Measurements from ENCODE around the gene ZSCAN16. TPM values are rescaled to one million over a fixed set of nuclear protein-coding genes. Genes with fewer than 3 reads are reported as not detected.
"Not testable (repeated sequence)": the region's sequence is repeated elsewhere in the genome, so short reads cannot be mapped to it uniquely, and the experiment has no call there.

Gene ZSCAN16
- total and polyA plus RNA-seq, 2 donors (not counting 1 experiment from before 2014, with no cell fraction given), result 5.4 to 15.4 TPM

GRCh38 chr6:28121876-28122275 lies 2.5 kb upstream of the ZSCAN16 start:
- WGBS (ENCODE audit: insufficient coverage), result no CpG with 5 or more reads among the region's 2 CpGs
- H3K4me3 Mint-ChIP-seq, result no peak overlapping the region

GRCh38 chr6:28122283-28122682 lies 2.1 kb upstream of the ZSCAN16 start:
- intact Hi-C loops (cut with micrococcal nuclease), result loop anchor here (5.0 kb wide), 2 partner anchors 105 to 145 kb away; partner anchors contain the start of genes ZSCAN26 and ZSCAN9
- POLR2A ChIA-PET, result not testable (repeated sequence)
- CTCF ChIA-PET, result interaction anchor here (1.2 to 4.2 kb wide), 2 partner anchors 17 to 18 kb away, joined by 5 to 46 read pairs; partner anchors contain the start of gene ZKSCAN8

More at GRCh38 chr6:28121876-28122275, 2.5 kb upstream of the ZSCAN16 start:
- Mint-ChIP-seq H3K4me1 (peaks cover 28% of the 10 kb centered on the region), H3K27me3 (no peaks in the 10 kb centered on the region), H3K27ac (no peak overlapping the region), H3K9me3 (ENCODE audit: insufficient read depth) (no peaks in the 10 kb centered on the region)
- Histone ChIP-seq H3K27me3 (replicated peaks in 1 of 4; ENCODE audit: control extremely low read depth in 1 of 4, control insufficient read depth in 3 of 4, insufficient read depth in 4 of 4, low read length in 3 of 4) (no peaks in the 10 kb centered on the region), H3K79me2 (ENCODE audit: control insufficient read depth, insufficient read depth, low read length) (peaks cover 27% of the 10 kb centered on the region), H3K36me3 (replicated peaks in 1 of 2; ENCODE audit: control extremely low read depth in 1 of 2, control insufficient read depth in 1 of 2, extremely low read depth in 1 of 2, insufficient read depth in 2 of 2, low read length in 1 of 2) (peaks cover 6 to 19% of the 10 kb centered on the region in 2 experiments), H2AFZ (ENCODE audit: insufficient read depth, low read depth, low read length, poor library complexity, severe bottlenecking) (no peak overlapping the region), H3K4me3 (ENCODE audit: control extremely low read depth in 1 of 5, extremely low read depth in 1 of 5, insufficient read depth in 1 of 5, low read depth in 2 of 5, low read length in 4 of 5) (no peak overlapping the region), H4K20me1 (ENCODE audit: control insufficient read depth, insufficient read depth, low read length, poor library complexity, severe bottlenecking) (no peaks in the 10 kb centered on the region), H3K4me1 (ENCODE audit: control insufficient read depth in 2 of 2, insufficient read depth in 2 of 2, low read length in 2 of 2) (peaks cover 12 to 18% of the 10 kb centered on the region in 2 donors), H3K4me2 (replicated peaks; ENCODE audit: low read depth, low read length, poor library complexity, severe bottlenecking) (no peak overlapping the region), H3K9me3 (ENCODE audit: control extremely low read depth in 1 of 3, control insufficient read depth in 2 of 3, insufficient read depth in 1 of 3, low read length in 2 of 3) (no peaks in the 10 kb centered on the region), H3K9ac (ENCODE audit: low read length) (no peak overlapping the region), H3K27ac (ENCODE audit: low read length in 2 of 2) (no peak overlapping the region)
- DNase-seq, result no peak
- POLR2A ChIA-PET, result no interaction called here
- CTCF ChIA-PET, result no interaction called here
- TF ChIP-seq EZH2 (IDR thresholded peaks at IDR 0.05; ENCODE audit: borderline replicate concordance, insufficient read depth, low read depth, low read length, poor library complexity, severe bottlenecking) (no peak), CTCF (IDR thresholded peaks at IDR 0.05) (no peak)
- ATAC-seq (ENCODE audit: low read depth), result no peak
- intact Hi-C loops (cut with micrococcal nuclease), result loop anchor here (5.0 kb wide), 2 partner anchors 105 to 145 kb away; partner anchors contain the start of genes ZSCAN26 and ZSCAN9

More at GRCh38 chr6:28122283-28122682, 2.1 kb upstream of the ZSCAN16 start:
- not testable (repeated sequence) for H4K20me1 ChIP-seq (ENCODE audit: control insufficient read depth, insufficient read depth, low read length, poor library complexity, severe bottlenecking); H3K4me2 ChIP-seq (replicated peaks; ENCODE audit: low read depth, low read length, poor library complexity, severe bottlenecking); H3K9me3 ChIP-seq (ENCODE audit: control extremely low read depth in 1 of 3, control insufficient read depth in 2 of 3, insufficient read depth in 1 of 3, low read length in 2 of 3); H3K27ac ChIP-seq (ENCODE audit: low read length in 2 of 2); H2AFZ ChIP-seq (ENCODE audit: insufficient read depth, low read depth, low read length, poor library complexity, severe bottlenecking); H3K9me3 Mint-ChIP-seq (ENCODE audit: insufficient read depth); H3K27me3 Mint-ChIP-seq; H3K27me3 ChIP-seq (replicated peaks in 1 of 4; ENCODE audit: control extremely low read depth in 1 of 4, control insufficient read depth in 3 of 4, insufficient read depth in 4 of 4, low read length in 3 of 4); DNase-seq; H3K4me3 Mint-ChIP-seq; H3K9ac ChIP-seq (ENCODE audit: low read length); H3K27ac Mint-ChIP-seq; H3K4me3 ChIP-seq (ENCODE audit: control extremely low read depth in 1 of 5, extremely low read depth in 1 of 5, insufficient read depth in 1 of 5, low read depth in 2 of 5, low read length in 4 of 5); ATAC-seq (ENCODE audit: low read depth)
- Histone ChIP-seq H3K36me3 (replicated peaks in 1 of 2; ENCODE audit: control extremely low read depth in 1 of 2, control insufficient read depth in 1 of 2, extremely low read depth in 1 of 2, insufficient read depth in 2 of 2, low read length in 1 of 2) (peaks cover 6 to 23% of the 10 kb centered on the region in 2 experiments), H3K79me2 (ENCODE audit: control insufficient read depth, insufficient read depth, low read length) (peaks cover 28% of the 10 kb centered on the region), H3K4me1 (ENCODE audit: control insufficient read depth in 2 of 2, insufficient read depth in 2 of 2, low read length in 2 of 2) (peaks cover 12 to 18% of the 10 kb centered on the region in 2 donors)
- peaks cover 29% of the 10 kb centered on the region for H3K4me1 Mint-ChIP-seq
- WGBS (ENCODE audit: insufficient coverage), result 96% methylated on average over 5 of the region's 5 CpGs

All from B cell (primary cell).